ENCODE data around the gene ZNF697. TPM values are rescaled to one million over a fixed set of nuclear protein-coding genes. Genes with fewer than 3 reads are reported as not detected.
A peak's percentile ranks its signal among the peaks of the same experiment; 100 is the strongest.
"Not testable (repeated sequence)": the region's sequence is repeated elsewhere in the genome, so short reads cannot be mapped to it uniquely, and the experiment has no call there.

Gene ZNF697
- total and polyA plus RNA-seq, 2 donors from 2014 or later: 4.1 to 8.3 TPM

GRCh38 chr1:119613769-119614720 lies 34.0 kb downstream of the ZNF697 start:
- TF ChIP-seq, protein P1, sequence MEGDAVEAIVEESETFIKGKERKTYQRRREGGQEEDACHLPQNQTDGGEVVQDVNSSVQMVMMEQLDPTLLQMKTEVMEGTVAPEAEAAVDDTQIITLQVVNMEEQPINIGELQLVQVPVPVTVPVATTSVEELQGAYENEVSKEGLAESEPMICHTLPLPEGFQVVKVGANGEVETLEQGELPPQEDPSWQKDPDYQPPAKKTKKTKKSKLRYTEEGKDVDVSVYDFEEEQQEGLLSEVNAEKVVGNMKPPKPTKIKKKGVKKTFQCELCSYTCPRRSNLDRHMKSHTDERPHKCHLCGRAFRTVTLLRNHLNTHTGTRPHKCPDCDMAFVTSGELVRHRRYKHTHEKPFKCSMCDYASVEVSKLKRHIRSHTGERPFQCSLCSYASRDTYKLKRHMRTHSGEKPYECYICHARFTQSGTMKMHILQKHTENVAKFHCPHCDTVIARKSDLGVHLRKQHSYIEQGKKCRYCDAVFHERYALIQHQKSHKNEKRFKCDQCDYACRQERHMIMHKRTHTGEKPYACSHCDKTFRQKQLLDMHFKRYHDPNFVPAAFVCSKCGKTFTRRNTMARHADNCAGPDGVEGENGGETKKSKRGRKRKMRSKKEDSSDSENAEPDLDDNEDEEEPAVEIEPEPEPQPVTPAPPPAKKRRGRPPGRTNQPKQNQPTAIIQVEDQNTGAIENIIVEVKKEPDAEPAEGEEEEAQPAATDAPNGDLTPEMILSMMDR (IDR thresholded peaks at IDR 0.05; ENCODE audit: borderline replicate concordance, extremely low read depth, insufficient read depth): peak; percentile 85
- H3K9me3 ChIP-seq (ENCODE audit: control insufficient read depth in 2 of 3, insufficient read depth in 1 of 3, low read length in 3 of 3): no peaks in the 10 kb centered on the region
- H3K4me1 ChIP-seq (ENCODE audit: control insufficient read depth in 2 of 3, insufficient read depth in 2 of 3, low read depth in 1 of 3, low read length in 3 of 3): peaks cover 0 to 17% (median 12%) of the 10 kb centered on the region in 3 donors
- no peak overlapping the region for H3K9ac ChIP-seq (ENCODE audit: low read length in 3 of 3)
- DNase-seq (peak; percentile 85 to 96 (median 91)), FAIRE-seq (no peak)
- H3K36me3 ChIP-seq (ENCODE audit: control insufficient read depth in 2 of 3, insufficient read depth in 3 of 3, low read length in 3 of 3): no peaks in the 10 kb centered on the region
- no peaks in the 10 kb centered on the region for H3K27me3 ChIP-seq (ENCODE audit: control insufficient read depth, insufficient read depth, low read length)
- intact Hi-C loops (cut with DNase I): loop anchor here (5.0 kb wide), 1 partner anchor 48 kb away; no protein-coding TSS in a partner anchor
- no peak overlapping the region for H3K4me3 ChIP-seq (ENCODE audit: low read length in 3 of 3)
- no peak overlapping the region for H3K27ac ChIP-seq (ENCODE audit: low read depth in 2 of 2, low read length in 2 of 2)

GRCh38 chr1:119611701-119612113 lies 36.4 kb downstream of the ZNF697 start:
- no peak overlapping the region for H3K4me3 ChIP-seq (ENCODE audit: low read length in 3 of 3)
- TF ChIP-seq, protein P1 (IDR thresholded peaks at IDR 0.05; ENCODE audit: borderline replicate concordance, extremely low read depth, insufficient read depth): peak; percentile 96
- peak; percentile 79 to 88 (median 86) for DNase-seq
- H3K27ac ChIP-seq (ENCODE audit: low read depth in 2 of 2, low read length in 2 of 2): no peak overlapping the region
- H3K9me3 ChIP-seq (ENCODE audit: control insufficient read depth in 2 of 3, insufficient read depth in 1 of 3, low read length in 3 of 3): no peaks in the 10 kb centered on the region
- no peak for FAIRE-seq
- H3K9ac ChIP-seq (ENCODE audit: low read length in 3 of 3): no peak overlapping the region
- H3K36me3 ChIP-seq (ENCODE audit: control insufficient read depth in 2 of 3, insufficient read depth in 3 of 3, low read length in 3 of 3): no peaks in the 10 kb centered on the region
- peaks cover 0 to 5% (median 0%) of the 10 kb centered on the region in 3 donors for H3K4me1 ChIP-seq (ENCODE audit: control insufficient read depth in 2 of 3, insufficient read depth in 2 of 3, low read depth in 1 of 3, low read length in 3 of 3)
- intact Hi-C loops (cut with DNase I): loop anchor here (5.0 kb wide), 1 partner anchor 51 kb away; no protein-coding TSS in a partner anchor
- H3K27me3 ChIP-seq (ENCODE audit: control insufficient read depth, insufficient read depth, low read length): no peaks in the 10 kb centered on the region

GRCh38 chr1:119608816-119609215 lies 39.2 kb downstream of the ZNF697 start:
- H3K27me3 ChIP-seq (ENCODE audit: control insufficient read depth, insufficient read depth, low read length); FAIRE-seq; H3K27ac ChIP-seq (ENCODE audit: low read depth in 2 of 2, low read length in 2 of 2): not testable (repeated sequence)

GRCh38 chr1:119607087-119607807 lies 40.8 kb downstream of the ZNF697 start:
- FAIRE-seq: not testable (repeated sequence)

More at GRCh38 chr1:119608816-119609215, 39.2 kb downstream of the ZNF697 start:
- H3K36me3 ChIP-seq (ENCODE audit: control insufficient read depth in 2 of 3, insufficient read depth in 3 of 3, low read length in 3 of 3); H3K9ac ChIP-seq (ENCODE audit: low read length in 3 of 3); intact Hi-C loops (cut with DNase I); H3K9me3 ChIP-seq (ENCODE audit: control insufficient read depth in 2 of 3, insufficient read depth in 1 of 3, low read length in 3 of 3); H3K4me3 ChIP-seq (ENCODE audit: low read length in 3 of 3); H3K4me1 ChIP-seq (ENCODE audit: control insufficient read depth in 2 of 3, insufficient read depth in 2 of 3, low read depth in 1 of 3, low read length in 3 of 3); DNase-seq: not testable (repeated sequence)

More at GRCh38 chr1:119607087-119607807, 40.8 kb downstream of the ZNF697 start:
- H3K9me3 ChIP-seq (ENCODE audit: control insufficient read depth in 2 of 3, insufficient read depth in 1 of 3, low read length in 3 of 3); DNase-seq; H3K9ac ChIP-seq (ENCODE audit: low read length in 3 of 3); H3K27ac ChIP-seq (ENCODE audit: low read depth in 2 of 2, low read length in 2 of 2); intact Hi-C loops (cut with DNase I); H3K4me3 ChIP-seq (ENCODE audit: low read length in 3 of 3); H3K36me3 ChIP-seq (ENCODE audit: control insufficient read depth in 2 of 3, insufficient read depth in 3 of 3, low read length in 3 of 3); H3K27me3 ChIP-seq (ENCODE audit: control insufficient read depth, insufficient read depth, low read length); H3K4me1 ChIP-seq (ENCODE audit: control insufficient read depth in 2 of 3, insufficient read depth in 2 of 3, low read depth in 1 of 3, low read length in 3 of 3): not testable (repeated sequence)

All from kidney (tissue), 14 donors.